GM19035 (cell line): ENCODE measurements around the gene EPN2.

Source experiments
- ATAC-seq: cut with Tn5 transposase; IDR thresholded peaks from one replicate; pipeline ENCODE4 v1.9.1; 2021; ENCODE audit not compliant: unreplicated experiment

Gene EPN2

GRCh38 chr17:19238167-19238505, 970 bp downstream of the EPN2 start:
- ATAC-seq = no peak

- ATAC-seq = no peak
Observed at GRCh38 chr17:19239544-19239943, 2.4 kb downstream of the EPN2 start.

DNA sequence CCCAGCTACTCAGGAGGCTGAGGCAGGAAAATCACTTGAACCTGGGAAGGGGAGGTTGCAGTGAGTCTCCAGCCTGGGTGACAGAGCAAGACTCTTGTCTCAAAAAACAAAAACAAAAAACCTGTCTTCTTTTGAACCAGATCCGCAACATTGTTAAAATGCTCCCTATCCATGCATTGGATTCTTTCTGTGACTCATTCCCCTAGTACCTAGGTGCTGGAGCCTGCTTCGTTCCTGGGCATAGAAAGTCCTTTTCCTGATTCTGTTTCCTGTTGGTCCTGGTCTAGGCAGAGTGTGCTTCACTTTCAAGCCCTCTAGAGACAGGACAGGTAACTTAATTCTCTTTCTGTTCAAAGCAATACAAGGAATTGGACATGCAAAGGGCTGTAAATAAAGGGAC, 5.2 kb downstream of the EPN2 start:
- ATAC-seq = no peak

DNA sequence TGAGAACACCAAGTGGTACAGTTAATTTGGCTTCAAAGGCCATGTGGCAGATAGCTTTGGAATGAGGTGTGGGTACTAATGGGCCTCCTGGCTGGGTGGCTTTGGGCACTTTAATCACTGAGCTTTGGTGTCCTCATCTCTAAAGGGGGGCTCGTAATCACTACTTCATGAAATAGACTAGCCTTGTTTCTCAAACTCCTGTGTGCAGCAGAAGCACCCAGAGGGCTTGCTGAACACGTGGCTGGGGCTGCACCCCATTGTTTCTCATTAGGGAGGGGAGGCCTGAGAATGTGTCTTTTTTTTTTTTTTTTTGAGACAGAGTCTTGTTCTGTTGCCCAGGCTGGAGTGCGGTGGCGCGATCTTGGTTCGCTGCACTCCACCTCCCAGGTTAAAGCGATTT, 5.8 kb downstream of the EPN2 start:
- no peak for ATAC-seq

DNA sequence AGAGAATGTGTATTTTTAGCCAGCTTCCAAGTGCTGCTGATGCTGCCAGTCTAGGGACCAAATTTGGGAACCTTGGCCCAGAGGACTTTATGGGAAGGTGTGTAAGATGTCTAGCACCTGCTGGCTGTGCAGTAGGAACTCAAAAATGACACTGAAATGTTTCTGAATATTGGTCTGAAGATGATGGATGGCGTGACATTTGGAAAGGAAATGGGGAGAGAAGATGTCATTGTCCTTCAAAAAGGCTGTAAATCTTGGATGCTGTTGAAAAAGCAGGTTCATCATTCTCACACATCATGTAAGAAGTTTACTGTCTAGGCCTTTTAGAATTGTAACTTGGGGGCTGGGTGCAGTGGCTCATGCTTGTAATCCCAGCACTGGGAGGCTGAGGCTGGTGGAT, 6.7 kb downstream of the EPN2 start:
- no peak for ATAC-seq

DNA sequence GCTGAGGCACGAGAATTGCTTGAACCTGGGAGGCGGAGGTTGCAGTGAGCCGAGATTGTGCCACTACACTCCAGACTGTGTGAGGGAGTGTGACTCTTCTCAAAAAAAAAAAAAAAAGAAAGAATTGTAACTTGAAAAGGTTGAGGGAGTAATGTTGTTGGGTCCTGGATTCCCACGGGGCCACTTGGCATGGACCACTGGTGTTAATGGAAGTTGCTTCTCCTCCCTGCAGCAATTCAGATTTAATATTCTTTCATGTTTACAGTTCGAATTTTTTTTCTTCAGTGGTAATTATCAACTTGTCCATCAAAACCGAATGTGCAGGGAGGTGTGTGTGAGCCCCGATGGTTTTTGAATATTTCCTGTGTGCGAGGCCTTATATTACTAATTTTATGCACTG, 7.2 kb downstream of the EPN2 start:
- ATAC-seq = no peak

DNA sequence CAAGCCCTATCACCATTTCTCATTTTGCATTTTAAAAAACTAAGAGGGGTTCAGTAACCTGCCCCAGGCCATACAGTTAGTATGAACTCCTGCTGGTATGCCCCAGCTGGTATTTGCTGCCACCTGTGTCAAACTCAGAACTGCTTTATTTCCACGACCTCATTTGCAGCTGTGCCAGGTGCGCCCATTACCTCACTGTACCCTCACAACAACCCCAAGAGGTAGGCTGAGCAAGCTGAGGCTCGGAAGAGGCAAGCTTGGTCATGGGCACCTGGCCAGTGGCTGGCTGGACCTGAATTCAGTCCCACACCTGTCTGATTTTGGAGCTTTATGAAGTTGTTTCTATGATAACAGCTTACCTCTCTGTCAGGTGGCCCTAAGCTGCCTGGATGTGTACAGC, 7.6 kb downstream of the EPN2 start:
- no peak for ATAC-seq

GRCh38 chr17:19247473-19247872, 10.3 kb downstream of the EPN2 start:
- ATAC-seq = no peak

- ATAC-seq = no peak
Observed at GRCh38 chr17:19248151-19248927, 11.2 kb downstream of the EPN2 start.

GRCh38 chr17:19248928-19249574, 11.9 kb downstream of the EPN2 start:
- ATAC-seq = no peak

- no peak for ATAC-seq
Observed at GRCh38 chr17:19249681-19250080, 12.5 kb downstream of the EPN2 start.

- ATAC-seq = no peak
Observed at GRCh38 chr17:19250421-19251173, 13.4 kb downstream of the EPN2 start.

- ATAC-seq = no peak
Observed at GRCh38 chr17:19253112-19253511, 15.9 kb downstream of the EPN2 start.

DNA sequence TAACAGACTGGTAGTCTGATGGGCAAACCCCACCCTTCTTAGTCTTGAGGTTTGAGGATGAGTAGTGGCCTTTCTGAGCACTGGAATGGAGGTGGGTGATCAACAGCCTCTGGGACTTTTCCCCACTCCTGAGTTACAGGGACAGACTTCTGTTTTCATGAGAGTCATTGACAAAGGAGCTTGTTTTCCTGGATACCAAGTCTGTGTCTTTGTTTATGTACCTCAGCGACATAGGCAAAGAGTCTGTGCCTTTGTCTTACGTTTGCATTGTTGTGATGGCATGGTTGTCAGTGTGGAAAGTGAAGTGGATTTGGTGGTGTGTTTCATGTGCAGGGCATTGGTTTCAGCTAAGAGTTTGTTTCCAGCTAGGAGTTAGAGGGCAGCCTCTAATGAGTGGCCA, 17.5 kb downstream of the EPN2 start:
- ATAC-seq = no peak

- no peak for ATAC-seq
Observed at GRCh38 chr17:19255279-19255678, 18.1 kb downstream of the EPN2 start.

GRCh38 chr17:19258371-19258770, 21.2 kb downstream of the EPN2 start:
- ATAC-seq = no peak

DNA sequence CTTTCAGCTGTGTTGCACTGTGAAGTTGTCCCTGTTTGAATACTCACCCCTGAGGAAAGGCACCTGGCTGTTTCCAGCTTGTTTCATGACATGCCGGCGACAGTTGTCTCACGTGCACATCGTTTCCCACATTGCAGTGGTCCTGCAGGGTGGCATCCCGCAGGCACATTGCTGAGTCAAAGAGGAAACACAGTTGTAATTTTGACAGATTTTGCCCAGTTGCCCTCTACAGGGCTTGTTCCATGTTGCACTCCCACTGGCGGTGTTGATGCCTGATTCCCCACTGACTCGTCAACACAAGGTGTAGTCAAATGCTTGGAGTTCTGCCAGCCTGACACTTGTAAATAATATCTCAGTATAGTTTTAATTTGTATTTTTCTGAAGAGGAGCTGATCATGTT, 23.8 kb downstream of the EPN2 start:
- no peak for ATAC-seq

GRCh38 chr17:19261426-19261825, 24.3 kb downstream of the EPN2 start:
- ATAC-seq = no peak

DNA sequence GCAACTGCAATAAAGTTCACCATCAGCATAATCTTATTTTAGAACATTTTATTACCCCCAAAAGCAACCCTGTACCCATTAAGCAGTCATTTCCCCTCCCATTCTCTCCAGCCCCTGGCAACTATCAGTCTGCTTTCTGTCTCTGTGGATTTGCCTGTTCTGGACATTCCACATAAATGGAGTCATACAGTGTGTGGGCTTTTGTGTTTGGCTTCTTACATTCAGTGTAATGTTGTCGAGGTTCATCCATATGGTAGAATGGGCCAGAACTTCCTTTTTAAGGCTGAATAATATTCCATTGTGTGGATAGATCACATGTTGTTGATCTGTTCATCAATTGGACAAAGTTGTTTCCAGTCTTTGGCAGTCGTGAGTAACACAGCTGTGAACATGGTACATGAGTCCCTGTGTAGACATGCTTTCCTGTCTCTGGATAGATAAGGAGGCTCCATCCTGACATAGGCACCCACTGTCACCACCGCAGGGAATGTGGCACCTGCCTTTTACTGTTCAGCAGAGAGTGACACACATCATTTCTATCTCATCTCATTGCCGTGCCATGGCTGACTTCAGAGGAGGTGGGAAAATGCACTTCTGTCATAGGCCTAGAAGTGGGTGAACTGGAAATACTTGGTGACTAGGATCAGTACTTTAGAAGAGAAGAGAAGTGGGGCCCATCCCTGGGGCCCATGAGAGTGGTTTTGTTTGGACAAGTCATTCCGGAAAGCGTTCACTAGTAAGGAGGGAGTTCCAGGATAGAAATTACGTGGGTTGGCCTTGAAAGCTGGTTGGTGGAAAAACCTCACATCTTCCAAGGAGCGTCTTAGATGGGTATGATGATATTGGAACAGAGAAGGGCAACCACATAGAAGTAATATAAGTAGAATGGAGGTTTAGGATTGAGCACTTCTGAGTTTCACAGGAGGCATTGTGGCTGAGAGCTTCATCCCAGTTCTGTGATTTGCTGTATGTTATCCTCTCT, 25.8 kb downstream of the EPN2 start:
- ATAC-seq = no peak

GRCh38 chr17:19263641-19264051, 26.5 kb downstream of the EPN2 start:
- ATAC-seq = no peak

DNA sequence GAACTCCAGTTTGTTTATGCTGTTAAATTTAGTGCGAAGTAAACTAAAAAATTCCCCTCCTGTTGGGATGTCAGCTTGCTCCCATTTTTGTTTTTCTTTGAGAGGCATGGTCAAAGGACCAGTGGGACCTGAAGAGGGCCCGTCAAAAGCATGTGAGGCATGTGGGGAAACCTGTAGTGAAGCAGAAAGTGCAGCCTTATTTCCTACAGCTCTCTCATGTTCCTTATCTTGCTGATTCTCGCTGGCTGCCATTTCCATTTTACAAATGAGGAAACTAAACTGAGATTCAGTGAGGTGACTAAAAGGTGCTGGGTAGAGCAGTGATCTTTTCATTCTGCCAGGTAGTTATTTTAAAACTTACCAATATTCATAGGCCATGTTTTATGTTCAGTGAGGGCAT, 27.1 kb downstream of the EPN2 start:
- ATAC-seq = no peak
